ENCODE results near the gene ZNF883.

DNA sequence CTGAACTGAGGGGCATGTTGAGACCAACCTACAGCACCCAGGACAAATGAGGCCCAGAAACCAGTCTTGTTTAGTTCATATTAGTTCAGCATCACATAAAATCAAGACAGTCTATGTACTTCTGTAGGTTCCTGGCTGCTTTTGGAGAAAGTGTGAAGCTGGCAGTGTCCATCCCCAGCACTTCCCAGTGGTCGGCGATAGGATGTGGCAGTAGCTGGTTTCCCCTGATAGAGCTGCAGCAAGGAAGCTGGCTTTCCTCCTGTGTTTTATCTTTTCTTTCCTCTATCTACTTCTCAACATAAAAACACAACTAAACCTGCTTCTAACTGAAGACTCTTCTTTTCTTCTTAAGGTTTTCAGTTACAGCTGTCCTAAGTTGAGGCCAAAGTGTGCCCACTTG lies 78.3 kb downstream of the ZNF883 start:
- no peak for TF ChIP-seq EP300 (IDR thresholded peaks at IDR 0.05)
- no peak for TF ChIP-seq CTCF (IDR thresholded peaks at IDR 0.05)
